SU-DHL-6 (cell line): ENCODE measurements around the gene CST8.

ENCODE experiments used
- H2AFZ ChIP-seq: fragments of 200-600 bp; sonication (generic); 2 replicates; pipeline ENCODE4 v1.6.1; 2014; ENCODE audit warnings: low read depth, mild to moderate bottlenecking, moderate library complexity, mixed read lengths, antibody characterized with exemption, low read length; ENCODE audit not compliant: severe bottlenecking
- H3F3A ChIP-seq: fragments of 200-600 bp; shearing (Covaris generic); 2 replicates; pipeline ENCODE4 v1.6.0; 2016; ENCODE audit warnings: antibody characterized with exemption, mild to moderate bottlenecking; ENCODE audit not compliant: insufficient read depth
- H3K27ac ChIP-seq: fragments of 200-600 bp; sonication (generic); 2 replicates; pipeline ENCODE4 v1.5.1; 2016; ENCODE audit warnings: low read depth, mild to moderate bottlenecking, low read length, moderate library complexity, mixed read lengths
- H3K27me3 ChIP-seq: fragments of 200-600 bp; sonication (generic), shearing (Covaris generic); 2 replicates; pipeline ENCODE4 v1.6.0; 2014; ENCODE audit warnings: mild to moderate bottlenecking, low read length
- H3K36me3 ChIP-seq: fragments of 200-600 bp; sonication (generic); 2 replicates; pipeline ENCODE4 v1.6.1; 2014; ENCODE audit warnings: mild to moderate bottlenecking, low read length, mixed read lengths
- H3K4me2 ChIP-seq: fragments of 300-600, 200-600 bp; shearing (Covaris generic), sonication (generic); 2 replicates; pipeline ENCODE4 v1.6.0; 2014; ENCODE audit warnings: low read length, low read depth, mild to moderate bottlenecking; ENCODE audit not compliant: poor library complexity, severe bottlenecking
- H3K4me3 ChIP-seq: fragments of 200-600 bp; sonication (generic); 2 replicates; pipeline ENCODE4 v1.5.1; 2014; ENCODE audit warnings: antibody characterized with exemption, low read length, mild to moderate bottlenecking, mixed read lengths; ENCODE audit not compliant: insufficient read depth, poor library complexity, severe bottlenecking
- H3K79me2 ChIP-seq: fragments of 200-600 bp; sonication (generic); 2 replicates; pipeline ENCODE4 v1.6.1; 2014; ENCODE audit warnings: mild to moderate bottlenecking, low read length, moderate library complexity; ENCODE audit not compliant: insufficient read depth
- H3K9ac ChIP-seq: fragments of 200-600 bp; sonication (generic); 2 replicates; pipeline ENCODE4 v1.7.0; 2014; ENCODE audit warnings: mild to moderate bottlenecking, low read length
- H3K9me2 ChIP-seq: fragments of 200-600 bp; sonication (generic); replicated peaks from 2 replicates; pipeline ENCODE4 v1.6.1; 2014; ENCODE audit warnings: low read length; ENCODE audit not compliant: insufficient read depth
- H3K9me3 ChIP-seq: fragments of 200-600 bp; sonication (generic); 2 replicates; pipeline ENCODE4 v1.6.1; 2014; ENCODE audit warnings: low read length, mixed read lengths; ENCODE audit not compliant: insufficient read depth
- H4K20me1 ChIP-seq: fragments of 200-600 bp; sonication (generic); 2 replicates; pipeline ENCODE4 v1.6.1; 2014; ENCODE audit warnings: low read depth, mild to moderate bottlenecking, antibody characterized with exemption, low read length, moderate library complexity, mixed read lengths
- CTCF ChIP-seq: fragments of 200-600 bp; sonication (generic); IDR thresholded peaks from one replicate; pipeline ENCODE4 v1.5.1; 2017; ENCODE audit warnings: antibody characterized with exemption, mild to moderate bottlenecking, low read length, moderate library complexity; ENCODE audit not compliant: insufficient read depth, poor library complexity, severe bottlenecking
- EZH2phosphoT487 ChIP-seq: fragments of 200-600 bp; sonication (generic), shearing (Covaris generic); conservative IDR thresholded peaks from 2 replicates; pipeline ENCODE4 v1.6.1; 2018; ENCODE audit warnings: mild to moderate bottlenecking, antibody characterized with exemption, low read length, moderate library complexity, mixed read lengths

The CST8 gene

DNA sequence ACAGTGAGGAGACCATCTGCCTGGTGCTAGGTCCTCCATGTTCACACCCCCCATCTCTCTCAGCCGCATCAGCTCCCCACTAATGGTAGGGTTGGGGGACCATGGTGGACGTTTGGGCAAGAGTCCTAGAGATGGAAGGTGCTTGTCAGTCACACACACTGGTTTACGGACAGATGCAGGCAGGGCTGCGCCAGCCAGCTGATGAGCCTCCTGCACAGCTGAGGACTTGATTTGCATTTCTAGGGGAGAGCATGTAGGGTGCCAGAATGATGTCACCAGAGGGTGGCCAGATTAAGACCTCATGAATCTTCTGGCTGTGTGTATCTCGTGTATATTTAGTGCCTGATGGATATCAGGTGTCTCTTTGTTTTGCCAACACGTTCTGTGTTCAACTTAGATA is 28.6 kb downstream of the CST8 start:
- Histone ChIP-seq H3K4me2 (no peak overlapping the region), H3K79me2 (no peaks in the 10 kb centered on the region), H3K36me3 (no peaks in the 10 kb centered on the region), H4K20me1 (no peaks in the 10 kb centered on the region), H3K9me2 (no peaks in the 10 kb centered on the region), H3K4me3 (no peak overlapping the region), H3F3A (no peaks in the 10 kb centered on the region), H3K9me3 (no peaks in the 10 kb centered on the region), H3K9ac (no peak overlapping the region), H2AFZ (no peak overlapping the region), H3K27me3 (no peaks in the 10 kb centered on the region), H3K27ac (no peak overlapping the region)
- no peak for TF ChIP-seq EZH2phosphoT487
- TF ChIP-seq CTCF = no peak

- no peaks in the 10 kb centered on the region for H3K79me2 ChIP-seq
- no peaks in the 10 kb centered on the region for H4K20me1 ChIP-seq
- no peak overlapping the region for H2AFZ ChIP-seq
- H3K9ac ChIP-seq = no peak overlapping the region
- H3K27ac ChIP-seq = no peak overlapping the region
- H3K27me3 ChIP-seq = no peaks in the 10 kb centered on the region
- no peaks in the 10 kb centered on the region for H3K36me3 ChIP-seq
- no peaks in the 10 kb centered on the region for H3K9me2 ChIP-seq
- H3K4me3 ChIP-seq = no peak overlapping the region
- no peak for TF ChIP-seq CTCF
- no peak for TF ChIP-seq EZH2phosphoT487
- no peaks in the 10 kb centered on the region for H3F3A ChIP-seq
- H3K9me3 ChIP-seq = no peaks in the 10 kb centered on the region
- no peak overlapping the region for H3K4me2 ChIP-seq
These were observed 29.3 kb downstream of the CST8 start for GRCh38 chr20:23520185-23520584.

DNA sequence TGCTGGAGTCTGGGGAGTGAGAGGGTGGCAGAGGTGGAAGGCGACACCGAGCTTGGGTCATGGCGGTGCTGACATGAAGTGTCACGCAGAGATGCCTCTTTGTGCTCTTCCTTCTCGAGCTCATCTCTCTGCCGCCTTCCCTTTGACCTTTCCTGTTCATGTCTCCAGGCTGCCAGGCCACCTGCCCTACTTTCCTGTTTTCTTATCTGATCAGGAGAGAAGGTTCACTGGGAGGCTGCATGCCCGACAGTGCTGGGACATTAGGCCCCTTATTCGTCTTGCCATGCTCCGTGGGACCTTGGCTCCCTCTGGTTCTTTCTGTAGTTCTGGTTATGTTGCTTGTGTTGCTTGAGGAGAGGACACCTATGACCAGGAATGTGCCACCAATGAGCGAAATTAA is 33.2 kb downstream of the CST8 start:
- no peak for TF ChIP-seq EZH2phosphoT487
- TF ChIP-seq CTCF = no peak
- H3K27ac ChIP-seq = no peak overlapping the region
- H3K79me2 ChIP-seq = no peaks in the 10 kb centered on the region
- no peak overlapping the region for H2AFZ ChIP-seq
- no peak overlapping the region for H3K4me3 ChIP-seq
- no peaks in the 10 kb centered on the region for H3K9me2 ChIP-seq
- H3K9ac ChIP-seq = no peak overlapping the region
- no peaks in the 10 kb centered on the region for H4K20me1 ChIP-seq
- no peaks in the 10 kb centered on the region for H3K27me3 ChIP-seq
- H3K9me3 ChIP-seq = no peaks in the 10 kb centered on the region
- no peaks in the 10 kb centered on the region for H3F3A ChIP-seq
- H3K36me3 ChIP-seq = no peaks in the 10 kb centered on the region
- H3K4me2 ChIP-seq = no peak overlapping the region

- no peaks in the 10 kb centered on the region for H3K27me3 ChIP-seq
- H3K79me2 ChIP-seq = no peaks in the 10 kb centered on the region
- H3K27ac ChIP-seq = no peak overlapping the region
- H3K4me3 ChIP-seq = no peak overlapping the region
- H3K36me3 ChIP-seq = no peaks in the 10 kb centered on the region
- no peak overlapping the region for H3K4me2 ChIP-seq
- H3K9me2 ChIP-seq = no peaks in the 10 kb centered on the region
- H3K9ac ChIP-seq = no peak overlapping the region
- no peak overlapping the region for H2AFZ ChIP-seq
- no peaks in the 10 kb centered on the region for H3K9me3 ChIP-seq
- H3F3A ChIP-seq = no peaks in the 10 kb centered on the region
- TF ChIP-seq EZH2phosphoT487 (no peak), CTCF (no peak)
- no peaks in the 10 kb centered on the region for H4K20me1 ChIP-seq
These were observed 35.9 kb downstream of the CST8 start for GRCh38 chr20:23526850-23527249.
